Naive thymus-derived CD4-positive, alpha-beta T cell (primary cell): ENCODE results near the gene ADAMTSL1. TPM values are rescaled to one million over a fixed set of nuclear protein-coding genes. Genes with fewer than 3 reads are reported as not detected.

Experiments used
- ATAC-seq: fragments of 150-1000 bp; cut with Tn5 transposase; 2 replicates; pipeline ENCODE4 v1.10.0; 2021; ENCODE audit warnings: mild to moderate bottlenecking, moderate library complexity
- CTCF ChIA-PET: fragments of 350-600 bp; sonication (Branson Sonifier 250); formaldehyde crosslinking; loops from one replicate; lab custom pipeline; 2021; ENCODE audit warnings: antibody characterized with exemption; lab: Charles Lee
- POLR2A ChIA-PET: fragments of 350-600 bp; sonication (Branson Sonifier 250); formaldehyde crosslinking; loops from one replicate; lab custom pipeline; 2021; ENCODE audit warnings: antibody characterized with exemption, inconsistent platforms; lab: Charles Lee
- DNase-seq, 9 donors: peaks; one replicate each; pipeline versions ENCODE4 v3.0.0 to v3.0.0-alpha.2; 2020 to 2022; ENCODE audit warnings: mixed read lengths in 1 of 9
- H3K27ac ChIP-seq: one replicate; pipeline ENCODE4 v1.7.0; 2013; ENCODE audit warnings: mild to moderate bottlenecking, low read depth, low read length, moderate library complexity
- H3K27me3 ChIP-seq, 2 donors: one replicate each; pipeline ENCODE4 v1.7.0; 2013; ENCODE audit warnings: low read length in 2 of 2, mild to moderate bottlenecking in 2 of 2, moderate library complexity in 2 of 2; ENCODE audit not compliant: control insufficient read depth in 2 of 2, insufficient read depth in 2 of 2
- H3K36me3 ChIP-seq, 3 experiments: 1 replicate in 2 of 3; 2 replicates in 1 of 3; pipeline ENCODE4 v1.7.0; 2013; ENCODE audit warnings: low read length in 3 of 3, mild to moderate bottlenecking in 3 of 3, moderate library complexity in 1 of 3; ENCODE audit not compliant: insufficient read depth in 3 of 3, control insufficient read depth in 2 of 3
- H3K4me1 ChIP-seq, 2 donors: one replicate each; pipeline ENCODE4 v1.7.0; 2013; ENCODE audit warnings: low read length in 2 of 2, mild to moderate bottlenecking in 2 of 2, moderate library complexity in 1 of 2; ENCODE audit not compliant: control insufficient read depth in 2 of 2, insufficient read depth in 2 of 2
- H3K4me3 ChIP-seq: 2 replicates; pipeline ENCODE4 v1.7.0; 2013; ENCODE audit warnings: mild to moderate bottlenecking, low read length
- H3K9me3 ChIP-seq, 3 experiments: 1 replicate in 2 of 3; 2 replicates in 1 of 3; pipeline ENCODE4 v1.7.0; 2013; ENCODE audit warnings: low read length in 3 of 3; ENCODE audit not compliant: control insufficient read depth in 2 of 3
- H3K27ac Mint-ChIP-seq, 9 donors: one replicate each; pipeline ENCODE4 v1.8.0; 2020 to 2022; ENCODE audit warnings: mixed read lengths in 9 of 9, mild to moderate bottlenecking in 8 of 9, moderate library complexity in 5 of 9, inconsistent platforms in 2 of 9
- H3K27me3 Mint-ChIP-seq, 5 donors: one replicate each; pipeline ENCODE4 v1.8.0; 2021 to 2022; ENCODE audit warnings: mixed read lengths in 5 of 5, mild to moderate bottlenecking in 1 of 5
- H3K36me3 Mint-ChIP-seq, 5 donors: one replicate each; pipeline ENCODE4 v1.8.0; 2020 to 2022; ENCODE audit warnings: mixed read lengths in 5 of 5, mild to moderate bottlenecking in 3 of 5, inconsistent platforms in 1 of 5
- H3K4me1 Mint-ChIP-seq, 7 donors: one replicate each; pipeline ENCODE4 v1.8.0; 2020 to 2022; ENCODE audit warnings: mixed read lengths in 7 of 7, mild to moderate bottlenecking in 3 of 7, inconsistent platforms in 1 of 7
- H3K4me3 Mint-ChIP-seq, 10 donors: one replicate each; pipeline ENCODE4 v1.8.0; 2020 to 2022; ENCODE audit warnings: mild to moderate bottlenecking in 10 of 10, mixed read lengths in 10 of 10, moderate library complexity in 6 of 10, inconsistent platforms in 2 of 10
- H3K9me3 Mint-ChIP-seq, 11 donors: one replicate each; pipeline ENCODE4 v1.8.0; 2020 to 2022; ENCODE audit warnings: mixed read lengths in 11 of 11, mild to moderate bottlenecking in 4 of 11, inconsistent platforms in 1 of 11, moderate library complexity in 1 of 11
- intact Hi-C, 2 donors: fragments of 100-400 bp; cut with micrococcal nuclease; formaldehyde crosslinking; loops; one replicate each; pipeline ENCODE4 v1.15.1; 2023
- polyA plus RNA-seq, 2 donors: library from polyadenylated mRNA; unstranded; fragments of 300-500 nt; fragmentation: Illumina TruSeq; gene quantifications; one replicate each; pipeline ENCODE4 v1.2.3, GENCODE V29; 2021
- total RNA-seq, 6 experiments: library from RNA in 5 of 6; stranded (reverse) in 5 of 6; gene quantifications; 1 replicate in 5 of 6; 2 replicates in 1 of 6; pipeline ENCODE4 v1.2.3 and lab custom pipeline; 2021 to 2026

ADAMTSL1 gene
- total and polyA plus RNA-seq, 7 experiments from 2014 or later: not detected

GRCh38 chr9:18821788-18822187, 347.8 kb downstream of the ADAMTSL1 start:
- H3K4me1 ChIP-seq: peaks cover 0 to 8% of the 10 kb centered on the region in 2 donors
- H3K27me3 ChIP-seq: no peaks in the 10 kb centered on the region
- DNase-seq (no peak), ATAC-seq (no peak)
- intact Hi-C loops: no loop called here
- no peak overlapping the region for H3K27ac ChIP-seq
- no peak overlapping the region for H3K27ac Mint-ChIP-seq
- H3K36me3 ChIP-seq: no peaks in the 10 kb centered on the region
- H3K27me3 Mint-ChIP-seq: peaks cover 0 to 4% (median 0%) of the 10 kb centered on the region in 5 donors
- POLR2A ChIA-PET: no interaction called here
- peaks cover 9 to 27% (median 17%) of the 10 kb centered on the region in 7 donors for H3K4me1 Mint-ChIP-seq
- no peak overlapping the region for H3K4me3 ChIP-seq
- no peaks in the 10 kb centered on the region for H3K9me3 Mint-ChIP-seq
- CTCF ChIA-PET: no interaction called here
- H3K4me3 Mint-ChIP-seq: no peak overlapping the region
- H3K9me3 ChIP-seq: no peaks in the 10 kb centered on the region
- no peaks in the 10 kb centered on the region for H3K36me3 Mint-ChIP-seq

GRCh38 chr9:18822850-18823249, 348.9 kb downstream of the ADAMTSL1 start:
- CTCF ChIA-PET: no interaction called here

GRCh38 chr9:18824095-18824666, 350.2 kb downstream of the ADAMTSL1 start:
- no peaks in the 10 kb centered on the region for H3K27me3 ChIP-seq
- H3K36me3 ChIP-seq: no peaks in the 10 kb centered on the region
- Mint-ChIP-seq H3K36me3 (no peaks in the 10 kb centered on the region), H3K27ac (peak overlapping the region in 1 of 9 donors; percentile 46), H3K4me1 (peaks cover 9 to 32% (median 17%) of the 10 kb centered on the region in 7 donors), H3K27me3 (peaks cover 0 to 4% (median 0%) of the 10 kb centered on the region in 5 donors), H3K9me3 (no peaks in the 10 kb centered on the region), H3K4me3 (no peak overlapping the region)
- no peak for DNase-seq
- POLR2A ChIA-PET: no interaction called here
- no peak overlapping the region for H3K4me3 ChIP-seq
- CTCF ChIA-PET: no interaction called here
- no peaks in the 10 kb centered on the region for H3K9me3 ChIP-seq
- peaks cover 0 to 8% of the 10 kb centered on the region in 2 donors for H3K4me1 ChIP-seq
- no peak for ATAC-seq
- no peak overlapping the region for H3K27ac ChIP-seq
- intact Hi-C loops: no loop called here

More at GRCh38 chr9:18822850-18823249, 348.9 kb downstream of the ADAMTSL1 start:
- H3K4me1 Mint-ChIP-seq: peaks cover 9 to 32% (median 17%) of the 10 kb centered on the region in 7 donors
- Histone ChIP-seq H3K27me3 (no peaks in the 10 kb centered on the region), H3K4me1 (peaks cover 0 to 8% of the 10 kb centered on the region in 2 donors), H3K36me3 (no peaks in the 10 kb centered on the region), H3K9me3 (no peaks in the 10 kb centered on the region), H3K4me3 (no peak overlapping the region), H3K27ac (no peak overlapping the region)
- H3K27me3 Mint-ChIP-seq: peaks cover 0 to 4% (median 0%) of the 10 kb centered on the region in 5 donors
- no peak overlapping the region for H3K27ac Mint-ChIP-seq
- intact Hi-C loops: no loop called here
- H3K4me3 Mint-ChIP-seq: no peak overlapping the region
- POLR2A ChIA-PET: no interaction called here
- H3K9me3 Mint-ChIP-seq: no peaks in the 10 kb centered on the region
- ATAC-seq: no peak
- no peaks in the 10 kb centered on the region for H3K36me3 Mint-ChIP-seq
- no peak for DNase-seq

- peaks cover 9 to 32% (median 17%) of the 10 kb centered on the region in 7 donors for H3K4me1 Mint-ChIP-seq
- intact Hi-C loops: no loop called here
- no peak for ATAC-seq
- ChIA-PET CTCF (no interaction called here), POLR2A (no interaction called here)
- no peaks in the 10 kb centered on the region for H3K36me3 Mint-ChIP-seq
- Histone ChIP-seq H3K27me3 (no peaks in the 10 kb centered on the region), H3K27ac (no peak overlapping the region), H3K9me3 (no peaks in the 10 kb centered on the region), H3K4me3 (no peak overlapping the region), H3K36me3 (no peaks in the 10 kb centered on the region), H3K4me1 (peaks cover 0 to 8% of the 10 kb centered on the region in 2 donors)
- DNase-seq: peak in 3 of 9 donors; percentile 8 to 30 (median 28)
- no peaks in the 10 kb centered on the region for H3K9me3 Mint-ChIP-seq
- H3K27ac Mint-ChIP-seq: peak overlapping the region; percentile 1 to 76 (median 44)
- peaks cover 0 to 3% (median 0%) of the 10 kb centered on the region in 5 donors for H3K27me3 Mint-ChIP-seq
- peak overlapping the region in 9 of 10 donors; percentile 3 to 61 (median 44) for H3K4me3 Mint-ChIP-seq
Observed at GRCh38 chr9:18825656-18826170, 351.8 kb downstream of the ADAMTSL1 start.

- intact Hi-C loops: no loop called here
Observed at GRCh38 chr9:18826248-18826647, 352.3 kb downstream of the ADAMTSL1 start.

GRCh38 chr9:18829066-18829465, 355.1 kb downstream of the ADAMTSL1 start:
- H3K27me3 Mint-ChIP-seq: no peaks in the 10 kb centered on the region
- no peak overlapping the region for H3K27ac Mint-ChIP-seq
- DNase-seq (no peak), ATAC-seq (no peak)
- peaks cover 9 to 28% (median 17%) of the 10 kb centered on the region in 7 donors for H3K4me1 Mint-ChIP-seq
- no peak overlapping the region for H3K4me3 ChIP-seq
- ChIA-PET CTCF (no interaction called here), POLR2A (no interaction called here)
- no peak overlapping the region for H3K27ac ChIP-seq
- no peaks in the 10 kb centered on the region for H3K27me3 ChIP-seq
- intact Hi-C loops: no loop called here
- H3K4me1 ChIP-seq: peaks cover 0 to 8% of the 10 kb centered on the region in 2 donors
- no peaks in the 10 kb centered on the region for H3K9me3 Mint-ChIP-seq
- H3K36me3 Mint-ChIP-seq: no peaks in the 10 kb centered on the region
- no peaks in the 10 kb centered on the region for H3K9me3 ChIP-seq
- no peaks in the 10 kb centered on the region for H3K36me3 ChIP-seq
- H3K4me3 Mint-ChIP-seq: no peak overlapping the region

More at GRCh38 chr9:18826248-18826647, 352.3 kb downstream of the ADAMTSL1 start:
- Mint-ChIP-seq H3K27ac (peak overlapping the region in 6 of 9 donors; percentile 44 to 76 (median 58)), H3K4me3 (peak overlapping the region in 4 of 10 donors; percentile 48 to 61 (median 53)), H3K9me3 (no peaks in the 10 kb centered on the region), H3K27me3 (no peaks in the 10 kb centered on the region), H3K4me1 (peaks cover 9 to 32% (median 17%) of the 10 kb centered on the region in 7 donors), H3K36me3 (no peaks in the 10 kb centered on the region)
- ChIA-PET CTCF (no interaction called here), POLR2A (no interaction called here)
- Histone ChIP-seq H3K27ac (no peak overlapping the region), H3K9me3 (no peaks in the 10 kb centered on the region), H3K4me3 (no peak overlapping the region), H3K36me3 (no peaks in the 10 kb centered on the region), H3K27me3 (no peaks in the 10 kb centered on the region), H3K4me1 (peaks cover 0 to 8% of the 10 kb centered on the region in 2 donors)
- DNase-seq (no peak), ATAC-seq (no peak)

GRCh38 chr9:18829873-18830272, 355.9 kb downstream of the ADAMTSL1 start:
- H3K27ac ChIP-seq: no peak overlapping the region
- ChIA-PET CTCF (no interaction called here), POLR2A (no interaction called here)
- H3K4me3 ChIP-seq: no peak overlapping the region
- peaks cover 0 to 8% of the 10 kb centered on the region in 2 donors for H3K4me1 ChIP-seq
- ATAC-seq (no peak), DNase-seq (no peak)
- Mint-ChIP-seq H3K4me3 (no peak overlapping the region), H3K36me3 (no peaks in the 10 kb centered on the region), H3K27ac (no peak overlapping the region), H3K9me3 (no peaks in the 10 kb centered on the region), H3K4me1 (peaks cover 9 to 23% (median 17%) of the 10 kb centered on the region in 7 donors), H3K27me3 (no peaks in the 10 kb centered on the region)
- H3K27me3 ChIP-seq: no peaks in the 10 kb centered on the region
- H3K9me3 ChIP-seq: no peaks in the 10 kb centered on the region
- intact Hi-C loops: no loop called here
- H3K36me3 ChIP-seq: no peaks in the 10 kb centered on the region
